IPS-NIHi7 (cell line): ENCODE data around the gene GGA2.
"Not testable (repeated sequence)": the region's sequence is repeated elsewhere in the genome, so short reads cannot be mapped to it uniquely, and the experiment has no call there.

Experiments
- DNase-seq: peaks from one replicate; pipeline ENCODE4 v3.0.0; 2012; ENCODE audit warnings: mixed read lengths; ENCODE audit errors: extremely low spot score

GGA2 gene

DNA sequence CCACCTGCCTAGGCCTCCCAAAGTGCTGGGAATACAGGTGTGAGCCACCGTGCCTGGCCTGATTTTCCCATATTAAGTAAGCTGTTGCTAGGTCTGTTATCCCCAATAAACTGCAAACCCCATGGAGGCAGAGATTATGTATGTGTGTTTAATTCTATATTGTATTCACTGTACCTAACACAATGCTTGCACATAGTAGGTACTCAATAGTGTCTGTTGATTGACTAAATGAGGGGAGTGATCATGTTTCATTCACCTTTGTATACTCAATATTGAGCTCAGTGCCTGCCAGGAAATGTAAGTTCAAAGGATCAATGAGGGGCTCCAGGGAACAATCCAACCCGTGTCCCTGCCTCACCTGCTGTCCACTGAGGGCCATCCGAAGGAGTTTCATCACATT is 14.6 kb upstream of the GGA2 start:
- no peak for DNase-seq

GRCh38 chr16:23523876-23524385 is 13.6 kb upstream of the GGA2 start:
- no peak for DNase-seq

DNA sequence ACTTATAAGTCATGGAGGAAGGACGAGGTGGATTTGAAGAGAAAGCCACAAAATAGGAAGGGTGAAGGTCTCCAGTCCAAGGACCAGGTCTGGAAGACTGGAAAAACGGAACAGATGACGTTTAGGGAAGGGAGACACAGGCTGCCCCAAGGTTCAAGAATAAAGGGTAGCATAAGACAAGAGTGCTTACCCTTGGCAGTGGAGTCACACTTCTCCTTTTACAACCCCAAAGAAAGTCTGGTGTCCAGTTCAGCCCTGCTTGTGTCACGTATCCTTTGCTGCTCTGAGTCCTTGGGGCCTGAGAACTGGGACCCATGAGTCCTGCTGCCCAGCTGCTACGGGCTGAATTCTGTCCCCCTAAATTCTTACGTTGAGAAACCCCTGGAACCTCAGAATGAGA is 13.0 kb upstream of the GGA2 start:
- no peak for DNase-seq

DNA sequence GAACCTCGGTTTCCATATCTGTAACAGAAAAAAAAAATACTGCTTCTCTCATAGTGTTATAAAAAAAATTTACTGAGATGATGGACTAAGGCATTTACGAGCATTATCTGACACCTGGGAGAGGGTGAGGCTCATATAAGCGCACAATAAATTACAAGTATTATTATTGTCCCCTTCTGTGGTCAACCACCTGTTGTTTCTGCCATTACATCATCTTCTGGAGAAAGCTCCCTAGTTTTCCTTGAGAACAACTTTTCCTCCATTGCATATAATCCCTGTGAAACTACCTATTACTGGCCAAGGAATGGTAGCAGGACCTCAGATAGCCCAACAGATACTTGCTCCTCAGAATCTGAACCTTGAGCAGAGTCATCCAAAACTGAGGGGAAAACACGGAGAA is 11.7 kb upstream of the GGA2 start:
- DNase-seq: no peak

GRCh38 chr16:23521037-23521743 is 10.9 kb upstream of the GGA2 start:
- DNase-seq: no peak

DNA sequence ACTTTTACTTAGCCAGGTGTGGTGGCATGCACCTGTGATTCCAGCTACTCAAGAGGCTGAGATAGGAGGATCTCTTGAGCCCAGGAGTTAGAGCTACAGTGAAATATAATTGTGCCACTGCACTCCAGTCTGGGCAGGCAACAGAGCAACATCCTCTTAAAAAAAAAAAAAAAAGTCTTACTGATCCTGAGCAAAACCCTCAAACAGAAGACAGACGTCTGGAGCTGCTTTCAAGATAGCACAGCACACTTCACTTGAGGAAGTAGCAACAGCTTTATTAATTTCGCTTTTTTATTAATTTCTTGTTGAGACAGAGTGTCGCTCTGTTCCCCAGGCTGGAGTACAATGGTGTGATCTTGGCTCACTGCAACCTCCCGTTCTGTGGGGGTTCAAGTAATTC is 10.2 kb upstream of the GGA2 start:
- no peak for DNase-seq

- no peak for DNase-seq
These were observed 9.0 kb upstream of the GGA2 start for GRCh38 chr16:23519282-23519681.

GRCh38 chr16:23518435-23518891 is 8.2 kb upstream of the GGA2 start:
- no peak for DNase-seq

GRCh38 chr16:23516366-23517137 is 6.3 kb upstream of the GGA2 start:
- DNase-seq: no peak

DNA sequence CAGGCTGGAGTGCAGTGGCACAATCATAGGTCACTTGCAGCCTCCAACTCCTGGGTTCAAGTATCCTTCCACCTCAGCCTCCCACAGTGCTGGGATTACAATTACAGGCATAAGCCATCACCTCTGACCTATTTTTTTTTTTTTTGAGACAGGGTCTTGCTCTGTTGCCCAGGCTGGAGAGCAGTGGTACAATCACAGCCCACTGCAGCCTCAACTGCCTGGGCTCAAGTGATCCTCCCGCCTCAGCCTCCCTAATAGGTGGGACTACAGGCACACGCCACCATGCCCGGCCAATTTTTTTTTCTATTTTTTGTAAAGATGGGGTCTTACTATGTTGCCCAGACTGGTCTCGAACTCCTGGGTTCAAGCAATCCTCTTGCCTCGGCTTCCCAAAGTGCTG is 5.6 kb upstream of the GGA2 start:
- DNase-seq: no peak

- no peak for DNase-seq
These were observed 4.3 kb upstream of the GGA2 start for GRCh38 chr16:23514381-23515152.

DNA sequence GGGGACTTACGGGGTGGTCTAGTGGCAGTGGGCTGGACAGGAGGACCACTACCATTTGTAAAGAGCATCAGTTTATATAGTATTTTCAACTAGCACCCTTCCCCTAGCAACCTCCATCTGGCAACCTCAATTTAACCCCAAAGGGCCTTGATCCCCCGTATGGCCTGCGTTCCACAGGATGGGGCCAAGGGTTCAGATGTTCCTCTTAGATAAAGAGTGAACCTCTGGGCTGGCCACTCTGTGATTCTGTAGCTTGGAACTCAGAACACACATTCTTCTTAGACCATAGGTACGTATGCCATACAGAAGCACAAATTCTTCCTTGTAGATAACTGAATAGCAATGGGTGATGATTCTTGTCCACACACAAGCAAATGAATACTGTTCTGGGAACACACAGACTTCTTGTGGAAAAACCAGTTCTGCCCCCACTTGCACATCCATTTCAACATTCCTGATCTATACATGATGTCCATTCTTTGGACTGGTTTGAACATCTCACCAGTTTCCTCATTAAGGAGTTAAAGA is 1.9 kb upstream of the GGA2 start:
- DNase-seq: no peak

- no peak for DNase-seq
These were observed 1.4 kb upstream of the GGA2 start for GRCh38 chr16:23511731-23512130.

DNA sequence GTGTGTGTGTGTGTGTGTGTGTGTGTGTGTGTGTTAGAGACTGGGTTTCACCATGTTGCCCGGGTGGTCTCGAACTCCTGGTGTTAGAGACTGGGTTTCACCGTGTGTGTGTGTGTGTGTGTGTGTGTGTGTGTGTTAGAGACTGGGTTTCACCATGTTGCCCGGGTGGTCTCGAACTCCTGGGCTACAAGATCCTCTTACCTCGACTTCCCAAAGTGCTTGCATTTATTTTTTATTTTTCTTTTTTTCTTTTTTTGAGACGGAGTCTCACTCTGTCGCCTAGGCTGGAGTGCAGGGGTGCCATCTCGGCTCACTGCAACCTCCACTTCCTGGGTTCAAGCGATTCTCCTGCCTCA is 599 bp upstream of the GGA2 start:
- DNase-seq: not testable (repeated sequence)

DNA sequence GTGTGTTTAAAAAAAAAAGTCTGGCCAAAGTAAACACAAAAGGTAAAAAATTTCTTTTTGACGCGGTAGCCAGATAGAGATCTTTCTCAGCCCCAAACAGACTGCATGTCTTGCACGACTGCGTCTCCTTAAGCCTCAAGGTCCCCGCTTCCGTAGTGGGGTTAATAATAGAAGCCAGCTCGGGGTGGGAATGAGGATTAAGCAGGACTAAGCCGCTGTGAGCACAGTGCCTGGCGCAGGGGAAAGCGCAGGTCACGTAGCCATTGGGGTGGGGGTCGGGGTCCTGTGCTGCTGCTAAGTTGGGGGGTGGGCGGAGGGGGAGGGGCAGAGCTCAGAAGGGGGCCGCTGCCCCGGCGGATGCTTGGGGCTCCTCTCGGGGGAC is 521 bp downstream of the GGA2 start:
- no peak for DNase-seq

- no peak for DNase-seq
These were observed 896 bp downstream of the GGA2 start for GRCh38 chr16:23509441-23509754.

GRCh38 chr16:23508589-23509440 is 1.5 kb downstream of the GGA2 start:
- DNase-seq: no peak

DNA sequence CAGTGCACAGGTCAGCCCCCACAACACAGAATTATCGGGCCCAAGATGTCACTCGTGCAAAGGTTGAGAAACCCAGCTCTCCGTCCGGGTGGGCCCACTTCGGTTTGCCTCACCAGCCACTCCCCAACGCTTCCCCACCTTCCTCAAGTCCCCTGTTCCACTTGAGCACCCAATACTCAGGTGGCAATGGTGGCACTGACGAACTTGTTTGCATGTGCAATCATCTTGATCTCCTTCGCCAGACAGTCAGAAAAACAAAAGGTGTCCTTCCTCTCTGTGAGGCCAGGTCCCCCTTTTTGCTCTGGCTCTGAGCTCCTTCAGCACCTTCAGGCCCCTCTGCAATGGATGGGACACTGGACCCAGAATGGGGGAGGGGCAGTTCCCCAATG is 3.7 kb downstream of the GGA2 start:
- DNase-seq: no peak

DNA sequence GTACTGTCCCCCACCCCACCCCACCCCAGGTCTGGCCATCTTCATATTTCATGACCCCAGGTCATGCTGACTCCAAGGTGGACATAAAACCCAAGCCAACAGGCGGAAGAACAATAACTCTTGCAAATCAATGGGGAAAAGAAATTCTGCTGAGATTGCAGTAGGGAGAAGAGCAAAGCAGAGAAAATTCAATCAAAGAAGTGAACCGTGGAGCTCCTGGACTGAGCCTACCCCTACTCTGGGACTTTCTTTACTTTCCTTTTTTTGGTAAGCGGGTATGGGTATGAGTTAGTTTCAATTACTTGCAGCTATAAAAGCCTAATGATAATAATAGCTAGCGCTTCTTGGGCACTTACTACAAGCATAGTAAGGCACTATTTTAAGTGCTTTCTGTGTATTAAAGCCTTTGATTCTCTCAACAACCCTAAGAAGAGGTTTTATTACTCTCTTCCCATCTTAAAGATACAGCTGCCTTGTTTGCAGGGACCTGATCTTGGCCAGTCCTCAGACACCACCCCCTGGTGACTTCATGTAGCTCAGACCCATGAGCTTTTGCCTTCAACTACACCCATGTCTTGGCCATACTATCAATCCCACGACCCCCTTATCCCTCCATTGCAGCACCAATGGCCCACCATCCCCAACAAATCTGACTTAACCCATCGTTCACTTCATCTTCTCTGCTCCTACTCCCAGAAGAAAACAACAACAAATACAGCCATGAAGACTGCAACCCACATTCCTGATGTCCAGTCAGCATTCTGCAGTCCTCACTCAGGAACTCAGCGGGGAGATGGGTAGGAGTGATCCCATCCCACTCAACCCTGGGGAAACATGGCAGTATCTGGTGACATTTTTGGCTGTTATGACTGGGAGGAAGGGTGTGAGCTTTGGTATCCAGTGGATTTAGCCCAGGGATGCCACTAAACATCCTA is 4.4 kb downstream of the GGA2 start:
- DNase-seq: no peak

DNA sequence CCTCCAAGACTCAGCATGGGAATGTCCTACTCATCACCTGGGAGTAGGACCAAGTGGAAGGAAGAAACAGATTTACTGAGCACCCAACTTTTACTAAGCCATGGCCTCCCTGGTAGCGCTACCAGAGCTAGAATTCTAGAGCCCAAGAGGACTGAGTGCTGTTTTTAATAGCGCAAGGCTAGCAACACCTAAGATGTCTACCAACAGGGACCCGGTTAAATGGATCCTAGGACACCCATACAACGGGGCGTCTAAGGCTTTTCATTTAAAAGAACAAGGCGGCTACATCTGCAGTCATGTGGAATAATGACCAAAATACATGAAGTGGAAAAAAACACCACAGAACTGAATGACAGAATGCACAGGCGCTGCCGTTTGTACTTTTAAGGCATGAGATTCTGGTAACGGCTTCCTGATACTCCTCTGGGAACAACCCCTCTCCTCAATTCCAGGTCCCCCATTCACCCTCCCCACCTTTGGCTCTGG is 5.1 kb downstream of the GGA2 start:
- DNase-seq: no peak
